Calu3 (cell line): ENCODE data around the gene INCENP. TPM values are rescaled to one million over a fixed set of nuclear protein-coding genes. Genes with fewer than 3 reads are reported as not detected.
A peak's percentile ranks its signal among the peaks of the same experiment; 100 is the strongest.

Experiments
- BruUV-seq: library from RNA; stranded (reverse); fragments of 400-500 nt; replicated peaks from 2 replicates; lab custom pipeline; 2021; lab: Mats Ljungman, UMichigan
- CTCF ChIA-PET: fragments of 300-600 bp; sonication (Branson Sonifier 250); formaldehyde crosslinking; loops from one replicate; lab custom pipeline; 2022; ENCODE audit warnings: antibody characterized with exemption; lab: Charles Lee
- DNase-seq: peaks from one replicate; pipeline ENCODE4 v3.0.0; 2022
- H3K27ac Mint-ChIP-seq: one replicate; pipeline ENCODE4 v1.8.0; 2022; ENCODE audit warnings: mixed read lengths; ENCODE audit not compliant: unreplicated experiment
- H3K27me3 Mint-ChIP-seq: one replicate; pipeline ENCODE4 v1.8.0; 2022; ENCODE audit warnings: mixed read lengths; ENCODE audit not compliant: unreplicated experiment
- H3K36me3 Mint-ChIP-seq: one replicate; pipeline ENCODE4 v1.8.0; 2022; ENCODE audit warnings: mild to moderate bottlenecking, moderate library complexity, mixed read lengths; ENCODE audit not compliant: insufficient read depth, unreplicated experiment
- H3K4me1 Mint-ChIP-seq: one replicate; pipeline ENCODE4 v1.8.0; 2022; ENCODE audit warnings: mild to moderate bottlenecking, low read depth, mixed read lengths; ENCODE audit not compliant: unreplicated experiment
- H3K4me3 Mint-ChIP-seq: one replicate; pipeline ENCODE4 v1.8.0; 2022; ENCODE audit warnings: mild to moderate bottlenecking, low read depth, moderate library complexity, mixed read lengths; ENCODE audit not compliant: unreplicated experiment
- H3K9me3 Mint-ChIP-seq: one replicate; pipeline ENCODE4 v1.8.0; 2022; ENCODE audit warnings: low read depth, mixed read lengths; ENCODE audit not compliant: unreplicated experiment
- intact Hi-C: fragments of 100-400 bp; cut with micrococcal nuclease; formaldehyde crosslinking; loops from one replicate; pipeline ENCODE4 v1.10.0; 2022; ENCODE audit not compliant: unreplicated experiment
- total RNA-seq: library from RNA; stranded (reverse); gene quantifications from 2 replicates; pipeline ENCODE4 v1.2.3, GENCODE V29; 2022
- TF ChIP-seq, protein P1 (sequence below): fragments of 200-600 bp; IDR thresholded peaks from one replicate; pipeline ENCODE4 v1.8.0; 2022; ENCODE audit warnings: antibody characterized with exemption; ENCODE audit not compliant: unreplicated experiment

Gene INCENP
- total RNA-seq, 1 experiment from 2014 or later: 115 TPM

DNA sequence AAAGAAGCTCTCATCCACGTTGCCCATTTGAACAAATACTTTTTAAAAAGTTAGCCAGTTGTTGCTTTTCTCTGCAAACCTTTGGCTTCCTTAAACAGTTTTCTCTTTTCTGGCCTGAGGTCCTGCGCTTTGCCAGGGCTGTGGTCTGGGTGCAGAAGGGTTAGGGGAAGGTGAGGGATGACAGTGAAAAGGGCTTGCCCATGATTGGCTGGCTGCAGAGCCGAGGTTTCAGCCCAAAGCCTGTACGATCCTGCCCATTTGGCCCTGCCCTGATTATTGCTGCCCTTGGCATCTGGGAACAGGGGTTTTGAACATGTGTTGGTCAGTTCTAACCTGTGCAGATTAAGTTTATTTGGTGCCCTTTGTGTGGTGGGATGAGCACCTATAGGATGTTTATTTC lies 1.5 kb downstream of the INCENP start:
- CTCF ChIA-PET: interaction anchor here (0.7 kb wide), 1 partner anchor 910 kb away, joined by 3 read pairs; no protein-coding TSS in a partner anchor
- intact Hi-C loops: no loop called here
- no peaks in the 10 kb centered on the region for H3K27me3 Mint-ChIP-seq
- H3K36me3 Mint-ChIP-seq: peaks cover 33% of the 10 kb centered on the region
- H3K9me3 Mint-ChIP-seq: no peaks in the 10 kb centered on the region
- BruUV-seq: no TSS peak
- DNase-seq: peak; percentile 25
- H3K27ac Mint-ChIP-seq: peak overlapping the region; percentile 70
- peak overlapping the region; percentile 80 for H3K4me3 Mint-ChIP-seq
- TF ChIP-seq, protein P1, sequence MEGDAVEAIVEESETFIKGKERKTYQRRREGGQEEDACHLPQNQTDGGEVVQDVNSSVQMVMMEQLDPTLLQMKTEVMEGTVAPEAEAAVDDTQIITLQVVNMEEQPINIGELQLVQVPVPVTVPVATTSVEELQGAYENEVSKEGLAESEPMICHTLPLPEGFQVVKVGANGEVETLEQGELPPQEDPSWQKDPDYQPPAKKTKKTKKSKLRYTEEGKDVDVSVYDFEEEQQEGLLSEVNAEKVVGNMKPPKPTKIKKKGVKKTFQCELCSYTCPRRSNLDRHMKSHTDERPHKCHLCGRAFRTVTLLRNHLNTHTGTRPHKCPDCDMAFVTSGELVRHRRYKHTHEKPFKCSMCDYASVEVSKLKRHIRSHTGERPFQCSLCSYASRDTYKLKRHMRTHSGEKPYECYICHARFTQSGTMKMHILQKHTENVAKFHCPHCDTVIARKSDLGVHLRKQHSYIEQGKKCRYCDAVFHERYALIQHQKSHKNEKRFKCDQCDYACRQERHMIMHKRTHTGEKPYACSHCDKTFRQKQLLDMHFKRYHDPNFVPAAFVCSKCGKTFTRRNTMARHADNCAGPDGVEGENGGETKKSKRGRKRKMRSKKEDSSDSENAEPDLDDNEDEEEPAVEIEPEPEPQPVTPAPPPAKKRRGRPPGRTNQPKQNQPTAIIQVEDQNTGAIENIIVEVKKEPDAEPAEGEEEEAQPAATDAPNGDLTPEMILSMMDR: no peak
- peaks cover 26% of the 10 kb centered on the region for H3K4me1 Mint-ChIP-seq

DNA sequence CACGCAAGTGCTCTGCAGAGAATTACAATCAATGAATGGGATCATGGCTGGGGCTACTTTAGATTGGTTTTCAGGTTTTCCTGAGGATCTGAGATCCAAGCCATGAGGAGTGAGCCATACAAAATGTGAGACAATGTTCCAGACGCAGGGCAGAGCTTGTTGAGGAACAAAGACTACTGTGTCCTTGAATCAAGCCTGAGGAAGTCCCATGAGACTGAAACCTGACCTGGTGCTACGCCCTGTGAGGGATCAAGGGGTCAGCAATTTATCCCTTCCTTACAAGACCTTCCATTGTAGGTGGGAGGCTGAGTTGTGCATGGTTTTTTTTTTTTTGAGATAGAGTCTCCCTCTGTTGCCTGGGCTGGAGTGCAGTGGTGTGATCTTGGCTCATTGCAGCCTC lies 2.1 kb downstream of the INCENP start:
- intact Hi-C loops: no loop called here
- H3K4me1 Mint-ChIP-seq: peaks cover 27% of the 10 kb centered on the region
- peaks cover 39% of the 10 kb centered on the region for H3K36me3 Mint-ChIP-seq
- H3K9me3 Mint-ChIP-seq: no peaks in the 10 kb centered on the region
- H3K27ac Mint-ChIP-seq: peak overlapping the region; percentile 70
- peak overlapping the region; percentile 80 for H3K4me3 Mint-ChIP-seq
- H3K27me3 Mint-ChIP-seq: no peaks in the 10 kb centered on the region
- TF ChIP-seq, protein P1: no peak
- CTCF ChIA-PET: interaction anchor here (0.7 kb wide), 1 partner anchor 910 kb away, joined by 3 read pairs; no protein-coding TSS in a partner anchor
- peak; percentile 57 for DNase-seq
- no TSS peak for BruUV-seq

DNA sequence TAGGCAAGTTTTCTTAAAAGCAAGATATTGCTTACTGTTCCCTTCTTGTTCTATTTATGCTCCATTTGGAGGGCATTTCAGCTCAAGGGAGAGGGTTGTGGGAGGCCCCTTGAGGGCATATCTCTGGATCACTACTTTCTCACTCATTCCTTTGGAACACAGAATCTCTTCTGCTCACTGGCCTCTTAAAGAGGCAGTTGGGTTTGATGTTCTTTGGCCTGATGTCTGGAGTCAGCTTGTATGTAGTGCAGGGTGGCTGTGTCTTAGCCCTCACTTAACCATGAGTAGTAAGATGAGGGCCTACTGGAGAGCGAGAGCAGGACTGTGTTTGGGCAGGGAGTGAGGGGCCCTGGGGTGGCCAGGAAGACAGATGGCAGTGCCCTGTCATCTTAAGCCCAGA lies 3.6 kb downstream of the INCENP start:
- H3K9me3 Mint-ChIP-seq: no peaks in the 10 kb centered on the region
- no peaks in the 10 kb centered on the region for H3K27me3 Mint-ChIP-seq
- no peak overlapping the region for H3K27ac Mint-ChIP-seq
- no TSS peak for BruUV-seq
- intact Hi-C loops: no loop called here
- TF ChIP-seq, protein P1: no peak
- CTCF ChIA-PET: interaction anchor here (0.7 kb wide), 1 partner anchor 46 kb away, joined by 3 read pairs; no protein-coding TSS in a partner anchor
- DNase-seq: no peak
- no peak overlapping the region for H3K4me3 Mint-ChIP-seq
- H3K4me1 Mint-ChIP-seq: peaks cover 36% of the 10 kb centered on the region
- H3K36me3 Mint-ChIP-seq: peaks cover 46% of the 10 kb centered on the region

DNA sequence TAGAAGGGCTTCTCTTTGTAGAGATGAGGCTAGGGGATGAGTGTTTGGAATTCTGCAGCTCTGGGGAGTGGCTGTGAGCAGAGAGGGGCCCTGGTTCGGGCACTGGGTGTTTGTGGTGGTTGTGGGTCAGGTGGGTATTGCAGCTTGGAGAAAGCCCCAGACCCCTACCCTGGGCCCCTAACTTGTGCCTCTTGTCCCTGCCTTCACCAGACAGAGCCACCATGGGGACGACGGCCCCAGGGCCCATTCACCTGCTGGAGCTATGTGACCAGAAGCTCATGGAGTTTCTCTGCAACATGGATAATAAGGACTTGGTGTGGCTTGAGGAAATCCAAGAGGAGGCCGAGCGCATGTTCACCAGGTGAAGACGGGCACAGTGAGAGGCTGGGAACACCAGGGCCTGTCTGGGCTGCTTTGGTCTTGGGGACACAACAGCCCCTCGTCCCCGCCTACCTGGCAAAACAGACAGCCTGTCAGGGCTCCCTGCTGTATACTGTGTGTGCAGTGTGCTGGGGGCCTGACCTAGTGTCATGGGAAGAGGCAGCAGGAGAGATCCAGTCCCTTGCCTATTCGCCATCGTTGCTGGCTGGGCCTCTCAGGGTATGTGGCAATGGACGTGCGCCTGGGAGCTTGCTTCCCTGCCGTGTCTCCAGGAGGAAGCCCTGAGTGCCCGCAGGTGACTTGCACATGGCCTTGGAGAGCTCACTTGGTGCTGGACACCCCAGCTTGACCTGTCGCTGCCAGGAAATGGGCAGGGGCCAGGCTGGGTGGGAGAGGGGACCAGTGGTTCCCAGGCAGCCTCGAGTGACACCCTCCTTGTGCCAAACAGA lies 4.3 kb downstream of the INCENP start:
- TF ChIP-seq, protein P1: no peak
- intact Hi-C loops: no loop called here
- H3K27ac Mint-ChIP-seq: peak overlapping the region; percentile 9
- no peak for DNase-seq
- H3K4me1 Mint-ChIP-seq: peaks cover 36% of the 10 kb centered on the region
- H3K9me3 Mint-ChIP-seq: no peaks in the 10 kb centered on the region
- H3K4me3 Mint-ChIP-seq: no peak overlapping the region
- peaks cover 52% of the 10 kb centered on the region for H3K36me3 Mint-ChIP-seq
- CTCF ChIA-PET: interaction anchor here (0.5 to 0.7 kb wide), 2 partner anchors 46 to 544 kb away, joined by 3 to 6 read pairs; partner anchors contain the start of gene LBHD1
- no TSS peak for BruUV-seq
- H3K27me3 Mint-ChIP-seq: no peaks in the 10 kb centered on the region
